ENCODE measurements around the gene GAS2. TPM values are rescaled to one million over a fixed set of nuclear protein-coding genes. Genes with fewer than 3 reads are reported as not detected.

The GAS2 gene
- total RNA-seq, 4 donors from 2014 or later: 5.8 to 10.7 (median 8.7) TPM

DNA sequence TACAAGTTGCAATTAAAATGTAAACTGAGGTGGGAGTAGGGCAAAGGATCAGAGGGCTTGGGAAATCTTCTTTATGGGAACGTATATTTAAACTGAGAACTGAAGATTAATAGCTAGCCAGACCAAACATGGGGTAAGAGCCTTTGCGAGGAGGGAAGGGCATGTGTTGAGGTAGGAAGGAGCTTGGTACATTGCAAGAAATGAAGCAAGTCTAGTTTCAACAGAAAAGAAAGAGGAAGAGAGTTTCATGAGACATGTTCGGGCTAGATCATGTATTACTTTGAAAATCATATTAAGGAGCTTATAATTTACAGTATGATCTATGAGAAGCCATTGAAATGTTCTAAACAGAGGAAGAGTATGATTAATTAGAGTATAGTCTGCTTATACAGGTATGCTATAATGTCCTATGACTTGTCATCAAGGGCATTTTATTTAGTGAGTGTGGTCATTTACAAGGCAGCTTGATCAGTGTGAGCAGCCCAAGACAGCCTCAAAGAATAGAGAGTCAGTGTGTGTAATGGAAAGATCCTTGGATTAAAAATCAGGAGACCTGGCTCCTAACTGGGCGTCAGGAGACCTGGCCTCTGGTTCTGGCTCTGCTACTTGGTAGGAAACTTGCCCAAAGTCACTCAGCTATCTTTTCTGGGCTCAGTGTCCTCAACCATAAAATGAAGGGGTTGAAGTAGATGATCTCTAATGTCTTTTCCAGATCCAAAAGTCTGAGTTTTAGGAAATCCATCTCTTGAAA lies 10.9 kb downstream of the GAS2 start:
- Histone ChIP-seq H3K4me1 (no peaks in the 10 kb centered on the region), H3K27ac (no peak overlapping the region), H3K36me3 (no peaks in the 10 kb centered on the region), H3K9me3 (no peaks in the 10 kb centered on the region), H3K27me3 (no peaks in the 10 kb centered on the region), H3K4me3 (no peak overlapping the region)
- TF ChIP-seq POLR2A (IDR thresholded peaks at IDR 0.05): no peak
- TF ChIP-seq, protein P1, sequence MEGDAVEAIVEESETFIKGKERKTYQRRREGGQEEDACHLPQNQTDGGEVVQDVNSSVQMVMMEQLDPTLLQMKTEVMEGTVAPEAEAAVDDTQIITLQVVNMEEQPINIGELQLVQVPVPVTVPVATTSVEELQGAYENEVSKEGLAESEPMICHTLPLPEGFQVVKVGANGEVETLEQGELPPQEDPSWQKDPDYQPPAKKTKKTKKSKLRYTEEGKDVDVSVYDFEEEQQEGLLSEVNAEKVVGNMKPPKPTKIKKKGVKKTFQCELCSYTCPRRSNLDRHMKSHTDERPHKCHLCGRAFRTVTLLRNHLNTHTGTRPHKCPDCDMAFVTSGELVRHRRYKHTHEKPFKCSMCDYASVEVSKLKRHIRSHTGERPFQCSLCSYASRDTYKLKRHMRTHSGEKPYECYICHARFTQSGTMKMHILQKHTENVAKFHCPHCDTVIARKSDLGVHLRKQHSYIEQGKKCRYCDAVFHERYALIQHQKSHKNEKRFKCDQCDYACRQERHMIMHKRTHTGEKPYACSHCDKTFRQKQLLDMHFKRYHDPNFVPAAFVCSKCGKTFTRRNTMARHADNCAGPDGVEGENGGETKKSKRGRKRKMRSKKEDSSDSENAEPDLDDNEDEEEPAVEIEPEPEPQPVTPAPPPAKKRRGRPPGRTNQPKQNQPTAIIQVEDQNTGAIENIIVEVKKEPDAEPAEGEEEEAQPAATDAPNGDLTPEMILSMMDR (IDR thresholded peaks at IDR 0.05): no peak
- no peak for DNase-seq

DNA sequence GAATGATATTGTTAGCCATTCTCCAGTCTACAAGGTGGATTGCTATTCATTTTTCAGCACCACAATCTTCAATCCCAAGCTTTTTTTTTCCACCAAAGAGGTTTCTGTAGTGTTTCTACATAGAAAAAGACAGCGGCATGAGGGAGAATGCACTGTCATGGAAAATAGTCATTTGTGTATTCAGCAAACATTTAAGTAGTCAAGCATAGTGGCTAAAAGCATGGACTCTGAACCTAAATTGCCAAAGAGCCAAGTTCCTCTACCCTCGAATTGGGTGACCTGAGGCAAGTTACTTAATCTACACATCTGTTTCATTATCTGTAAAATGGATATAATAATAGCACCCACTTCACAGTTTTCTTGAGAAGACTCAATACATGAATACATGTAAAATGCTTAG lies 14.2 kb downstream of the GAS2 start:
- Histone ChIP-seq H3K9me3 (no peaks in the 10 kb centered on the region), H3K27ac (no peak overlapping the region), H3K4me3 (no peak overlapping the region), H3K36me3 (no peaks in the 10 kb centered on the region), H3K4me1 (no peaks in the 10 kb centered on the region), H3K27me3 (no peaks in the 10 kb centered on the region)
- TF ChIP-seq POLR2A (IDR thresholded peaks at IDR 0.05): no peak
- no peak for DNase-seq

DNA sequence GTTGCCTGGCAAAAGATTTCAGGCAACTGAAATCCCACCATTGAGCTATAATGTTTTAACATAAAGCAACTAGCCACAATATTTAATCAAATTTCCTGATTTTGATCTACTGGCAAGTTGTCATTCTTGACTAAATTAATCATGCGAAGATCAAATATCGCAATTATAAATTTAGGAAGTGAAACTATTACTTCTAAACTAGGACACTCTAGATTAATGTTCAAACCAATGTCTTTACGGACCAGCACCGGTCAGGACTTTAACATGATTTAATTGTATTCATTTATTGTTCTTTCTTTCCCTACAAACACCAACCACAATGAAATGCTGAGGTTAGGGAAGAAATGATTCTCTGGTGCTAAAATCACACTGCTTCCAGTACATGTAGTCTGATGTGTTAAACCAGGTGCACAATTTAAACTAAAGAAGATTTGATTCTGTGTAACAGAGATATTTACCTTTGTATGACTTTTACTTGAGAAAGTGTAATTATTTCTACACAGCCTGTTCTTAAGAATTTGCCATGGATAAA lies 14.9 kb downstream of the GAS2 start:
- H3K4me1 ChIP-seq: no peaks in the 10 kb centered on the region
- H3K27me3 ChIP-seq: no peaks in the 10 kb centered on the region
- TF ChIP-seq, protein P1 (IDR thresholded peaks at IDR 0.05): no peak
- no peak for TF ChIP-seq POLR2A (IDR thresholded peaks at IDR 0.05)
- H3K4me3 ChIP-seq: no peak overlapping the region
- no peak overlapping the region for H3K27ac ChIP-seq
- no peaks in the 10 kb centered on the region for H3K36me3 ChIP-seq
- H3K9me3 ChIP-seq: no peaks in the 10 kb centered on the region
- DNase-seq: no peak

DNA sequence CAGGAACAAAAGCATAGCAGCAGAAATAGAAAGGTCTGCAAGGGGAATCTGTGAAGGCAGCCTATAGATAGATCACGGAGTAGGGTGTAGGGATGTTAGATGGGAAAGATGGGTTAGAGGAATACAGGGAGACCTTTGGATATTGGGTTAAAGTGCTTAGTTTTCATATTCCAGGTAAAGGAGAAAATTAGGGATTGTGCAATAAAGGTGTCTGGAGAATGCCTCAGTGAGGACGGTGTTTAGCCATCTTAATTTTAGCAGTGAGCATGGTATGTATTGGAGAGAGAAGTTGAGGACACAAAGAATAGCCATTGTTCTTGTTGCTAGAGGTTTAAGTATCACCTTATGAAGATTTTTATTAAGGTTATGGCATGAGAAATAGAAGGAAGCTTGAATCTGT lies 17.7 kb downstream of the GAS2 start:
- H3K4me3 ChIP-seq: no peak overlapping the region
- no peak for DNase-seq
- TF ChIP-seq, protein P1 (IDR thresholded peaks at IDR 0.05): no peak
- H3K27me3 ChIP-seq: no peaks in the 10 kb centered on the region
- H3K9me3 ChIP-seq: no peaks in the 10 kb centered on the region
- no peak overlapping the region for H3K27ac ChIP-seq
- no peaks in the 10 kb centered on the region for H3K4me1 ChIP-seq
- no peaks in the 10 kb centered on the region for H3K36me3 ChIP-seq

DNA sequence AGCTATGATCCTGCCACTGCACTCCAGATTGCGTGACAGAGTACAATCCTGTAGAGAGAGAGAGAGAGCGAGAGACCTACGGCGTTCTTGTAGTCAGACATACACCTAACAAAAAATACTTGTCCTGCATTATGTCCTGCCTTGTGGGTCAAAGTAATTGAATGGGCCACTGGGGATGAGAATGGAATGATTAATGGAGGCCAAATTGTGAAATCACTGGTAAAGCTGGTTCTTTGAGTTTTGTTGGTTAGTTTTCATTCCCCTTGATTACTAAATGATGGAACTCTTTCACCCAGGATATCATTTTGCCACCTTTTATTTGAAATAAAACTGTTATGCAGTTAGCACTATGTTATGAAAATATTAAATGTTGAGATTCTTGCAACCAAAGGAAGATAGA lies 18.7 kb downstream of the GAS2 start:
- no peak overlapping the region for H3K4me3 ChIP-seq
- H3K27ac ChIP-seq: no peak overlapping the region
- H3K9me3 ChIP-seq: no peaks in the 10 kb centered on the region
- H3K36me3 ChIP-seq: no peaks in the 10 kb centered on the region
- DNase-seq: no peak
- TF ChIP-seq POLR2A (IDR thresholded peaks at IDR 0.05): no peak
- TF ChIP-seq, protein P1 (IDR thresholded peaks at IDR 0.05): no peak
- no peaks in the 10 kb centered on the region for H3K27me3 ChIP-seq
- no peaks in the 10 kb centered on the region for H3K4me1 ChIP-seq

DNA sequence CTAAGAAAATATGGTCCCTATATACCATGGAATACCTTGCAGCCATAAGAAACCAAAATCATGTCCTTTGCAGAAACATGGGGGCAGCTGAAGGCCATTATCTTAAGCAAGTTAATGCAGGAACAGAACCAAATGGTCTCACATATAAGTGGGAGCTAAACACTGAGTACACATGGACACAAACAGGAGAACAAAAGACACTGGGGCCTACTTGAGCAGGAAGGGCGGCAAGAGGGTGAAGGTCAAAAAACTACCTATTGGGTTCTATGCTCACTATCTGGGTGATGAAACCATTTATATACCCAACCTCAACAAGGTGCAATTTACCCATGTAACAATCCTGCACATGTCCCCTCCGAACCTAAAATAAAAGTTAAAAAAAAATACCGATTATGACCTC lies 22.5 kb downstream of the GAS2 start:
- no peaks in the 10 kb centered on the region for H3K36me3 ChIP-seq
- no peaks in the 10 kb centered on the region for H3K9me3 ChIP-seq
- TF ChIP-seq, protein P1 (IDR thresholded peaks at IDR 0.05): no peak
- no peak for TF ChIP-seq POLR2A (IDR thresholded peaks at IDR 0.05)
- no peak overlapping the region for H3K4me3 ChIP-seq
- H3K4me1 ChIP-seq: no peaks in the 10 kb centered on the region
- no peak overlapping the region for H3K27ac ChIP-seq
- no peaks in the 10 kb centered on the region for H3K27me3 ChIP-seq
- no peak for DNase-seq

Measured in Peyer's patch (tissue), 4 donors.